ENCODE results near the gene CACNA1S.

GRCh38 chr1:201103666-201104065 lies 8.6 kb downstream of the CACNA1S start:
- TF ChIP-seq POLR2A (IDR thresholded peaks at IDR 0.05; ENCODE audit: low read depth, low read length): no peak
- no peak for TF ChIP-seq POLR2AphosphoS5 (IDR thresholded peaks at IDR 0.05; ENCODE audit: low read depth, low read length)

Data from GM12892 (cell line).